Activated CD4-positive, alpha-beta T cell treated with anti-CD3 and anti-CD28 coated beads, Interleukin-2, amount 10 ng/mL, durations not matched to agents 24 days and 14 days (primary cell): ENCODE measurements around the gene TMEM131L. TPM values are rescaled to one million over a fixed set of nuclear protein-coding genes. Genes with fewer than 3 reads are reported as not detected.

ENCODE experiments used
- DNase-seq: peaks from one replicate; pipeline ENCODE4 v3.0.0; 2022
- H3K27ac Mint-ChIP-seq: one replicate; pipeline ENCODE4 v1.8.0; 2022; ENCODE audit warnings: mild to moderate bottlenecking, mixed read lengths
- H3K27me3 Mint-ChIP-seq: one replicate; pipeline ENCODE4 v1.8.0; 2022; ENCODE audit warnings: mixed read lengths
- H3K36me3 Mint-ChIP-seq: one replicate; pipeline ENCODE4 v1.8.0; 2022; ENCODE audit warnings: low read depth, mild to moderate bottlenecking, mixed read lengths
- H3K4me1 Mint-ChIP-seq: one replicate; pipeline ENCODE4 v1.8.0; 2021; ENCODE audit warnings: mixed read lengths
- H3K4me3 Mint-ChIP-seq: one replicate; pipeline ENCODE4 v1.8.0; 2022; ENCODE audit warnings: mild to moderate bottlenecking, moderate library complexity, mixed read lengths
- H3K9me3 Mint-ChIP-seq: one replicate; pipeline ENCODE4 v1.8.0; 2021; ENCODE audit warnings: mixed read lengths
- intact Hi-C: fragments of 100-400 bp; cut with micrococcal nuclease; formaldehyde crosslinking; loops from one replicate; pipeline ENCODE4 v1.15.1; 2023
- total RNA-seq: library from RNA; stranded (reverse); gene quantifications from 2 replicates; pipeline ENCODE4 v1.2.3, GENCODE V29; 2022

Gene TMEM131L
- total RNA-seq, 1 donor from 2014 or later = 40.6 TPM

DNA sequence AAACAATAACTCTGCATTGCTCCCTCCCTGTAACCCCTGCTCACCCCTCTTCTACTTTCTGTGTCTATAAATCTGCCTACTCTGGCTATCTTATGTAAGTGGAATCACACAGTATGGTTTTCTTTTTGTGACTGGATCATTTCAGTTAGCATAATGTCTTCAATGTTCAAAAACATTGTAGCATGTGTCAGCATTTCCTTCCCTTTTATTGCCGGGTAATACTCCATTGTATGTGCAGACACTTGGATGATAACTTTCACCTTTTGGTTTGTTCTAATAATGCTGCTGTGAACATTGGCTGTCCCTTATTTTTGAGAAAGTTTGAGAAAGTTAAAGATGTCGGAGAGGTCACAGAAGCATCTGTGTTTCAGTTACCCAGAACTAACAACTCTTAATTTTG lies 157.3 kb downstream of the TMEM131L start:
- H3K9me3 Mint-ChIP-seq = no peaks in the 10 kb centered on the region
- H3K27me3 Mint-ChIP-seq = no peaks in the 10 kb centered on the region
- H3K4me3 Mint-ChIP-seq = no peak overlapping the region
- H3K4me1 Mint-ChIP-seq = peaks cover 14% of the 10 kb centered on the region
- intact Hi-C loops = no loop called here
- H3K27ac Mint-ChIP-seq = no peak overlapping the region
- no peak for DNase-seq
- H3K36me3 Mint-ChIP-seq = peaks cover 55% of the 10 kb centered on the region

DNA sequence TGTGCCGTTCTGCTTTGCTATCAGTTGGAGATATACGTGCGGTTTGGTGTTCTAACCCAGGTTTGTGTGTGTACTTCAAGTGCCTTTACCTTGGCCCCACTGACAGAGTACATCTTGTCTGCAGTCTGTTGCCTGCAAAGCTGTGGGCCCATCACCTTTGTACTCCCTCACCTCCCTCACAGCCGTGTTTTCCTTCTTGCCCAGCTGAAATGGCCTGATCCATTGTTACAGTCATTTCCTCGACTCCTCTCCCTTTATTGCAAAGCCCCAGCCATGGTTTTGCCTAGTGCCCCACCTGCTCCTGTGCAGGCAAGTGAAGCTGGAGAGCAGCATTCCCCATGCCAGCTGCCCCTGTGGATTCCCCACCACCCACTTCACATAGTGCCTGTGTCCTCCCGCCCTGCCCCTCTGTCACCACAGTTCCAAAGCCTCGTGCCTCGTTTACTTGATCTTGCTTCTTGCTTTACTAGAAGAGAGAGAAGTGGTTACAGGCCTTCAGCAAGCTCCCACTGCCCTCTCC lies 162.7 kb downstream of the TMEM131L start:
- H3K27me3 Mint-ChIP-seq = no peaks in the 10 kb centered on the region
- H3K9me3 Mint-ChIP-seq = no peaks in the 10 kb centered on the region
- DNase-seq = no peak
- H3K36me3 Mint-ChIP-seq = peaks cover 60% of the 10 kb centered on the region
- no peak overlapping the region for H3K4me3 Mint-ChIP-seq
- no peak overlapping the region for H3K27ac Mint-ChIP-seq
- H3K4me1 Mint-ChIP-seq = no peaks in the 10 kb centered on the region
- intact Hi-C loops = no loop called here

DNA sequence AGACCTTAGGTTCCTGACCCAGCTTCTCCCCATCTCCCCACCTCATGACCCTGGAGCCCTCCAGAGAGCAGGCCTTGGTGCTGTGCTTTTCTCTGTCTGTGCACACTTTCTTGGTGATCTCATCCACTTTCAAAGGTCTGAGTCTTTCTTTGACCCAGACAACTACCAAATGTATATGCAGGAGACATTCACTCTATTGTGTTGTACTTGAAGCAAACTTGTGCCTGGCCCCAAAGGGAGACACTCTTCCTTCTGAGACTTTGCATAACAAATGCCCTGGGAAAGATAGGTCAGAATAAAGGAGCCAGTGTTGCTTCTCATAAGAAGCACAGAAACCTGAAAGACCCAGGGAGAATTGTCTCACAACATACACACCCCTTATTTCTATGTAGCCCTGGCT lies 163.6 kb downstream of the TMEM131L start:
- intact Hi-C loops = no loop called here
- peaks cover 63% of the 10 kb centered on the region for H3K36me3 Mint-ChIP-seq
- no peak overlapping the region for H3K4me3 Mint-ChIP-seq
- no peak overlapping the region for H3K27ac Mint-ChIP-seq
- DNase-seq = no peak
- no peaks in the 10 kb centered on the region for H3K4me1 Mint-ChIP-seq
- no peaks in the 10 kb centered on the region for H3K9me3 Mint-ChIP-seq
- no peaks in the 10 kb centered on the region for H3K27me3 Mint-ChIP-seq

DNA sequence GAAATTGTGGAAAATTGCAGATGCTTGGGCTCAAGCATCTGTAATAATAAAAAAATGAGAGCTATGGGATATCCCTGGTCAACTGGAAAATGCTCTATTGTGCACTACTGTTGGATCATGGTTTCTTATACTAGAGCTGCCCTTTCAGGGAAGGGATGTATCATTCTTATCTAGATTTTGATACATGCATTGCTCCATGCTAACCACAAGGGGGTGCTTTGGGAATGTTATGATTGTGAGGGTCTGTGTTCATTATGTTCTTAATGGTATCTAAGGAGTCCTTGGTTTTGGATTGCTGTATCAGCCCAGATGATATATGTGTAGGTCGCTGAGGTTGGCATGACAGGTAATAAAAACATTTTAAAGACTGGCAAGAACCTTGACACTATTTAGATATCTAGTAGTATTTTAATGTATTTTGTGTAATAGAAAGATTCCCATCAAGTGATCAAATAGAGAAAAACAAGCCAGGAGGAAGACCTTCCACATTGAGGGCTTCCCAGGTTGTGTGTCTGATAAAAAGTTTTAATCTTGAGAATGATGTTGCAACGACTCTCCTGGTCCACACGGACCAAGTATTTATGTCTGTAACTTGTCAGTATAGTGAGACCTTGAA lies 168.7 kb downstream of the TMEM131L start:
- peak; percentile 56 for DNase-seq
- Mint-ChIP-seq H3K9me3 (no peaks in the 10 kb centered on the region), H3K27ac (no peak overlapping the region), H3K4me1 (no peaks in the 10 kb centered on the region), H3K27me3 (no peaks in the 10 kb centered on the region), H3K36me3 (peaks cover 56% of the 10 kb centered on the region), H3K4me3 (no peak overlapping the region)
- intact Hi-C loops = loop anchor here (1.0 kb wide), 1 partner anchor 115 kb away; no protein-coding TSS in a partner anchor

DNA sequence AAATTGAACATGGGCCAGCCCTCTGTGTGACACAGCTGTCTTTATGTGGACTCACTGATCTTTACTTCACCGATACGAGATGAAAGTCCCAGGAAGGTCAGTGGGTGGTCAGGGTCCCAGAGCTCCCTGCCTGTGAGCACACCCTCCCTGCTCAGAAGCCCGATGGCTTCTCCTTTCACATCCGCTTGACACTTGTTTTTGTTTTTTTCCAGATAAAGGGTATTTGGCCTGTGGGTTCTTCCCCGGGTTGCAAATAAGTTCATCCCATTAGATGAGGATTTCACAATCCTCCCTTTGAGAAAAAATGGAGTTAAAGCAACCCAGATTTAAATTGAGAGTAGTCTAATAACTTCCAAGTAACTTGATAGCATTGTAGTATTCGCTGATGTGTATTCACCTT lies 169.7 kb downstream of the TMEM131L start:
- H3K27me3 Mint-ChIP-seq = no peaks in the 10 kb centered on the region
- H3K27ac Mint-ChIP-seq = no peak overlapping the region
- no peaks in the 10 kb centered on the region for H3K4me1 Mint-ChIP-seq
- intact Hi-C loops = no loop called here
- peaks cover 47% of the 10 kb centered on the region for H3K36me3 Mint-ChIP-seq
- no peak for DNase-seq
- H3K4me3 Mint-ChIP-seq = no peak overlapping the region
- no peaks in the 10 kb centered on the region for H3K9me3 Mint-ChIP-seq

DNA sequence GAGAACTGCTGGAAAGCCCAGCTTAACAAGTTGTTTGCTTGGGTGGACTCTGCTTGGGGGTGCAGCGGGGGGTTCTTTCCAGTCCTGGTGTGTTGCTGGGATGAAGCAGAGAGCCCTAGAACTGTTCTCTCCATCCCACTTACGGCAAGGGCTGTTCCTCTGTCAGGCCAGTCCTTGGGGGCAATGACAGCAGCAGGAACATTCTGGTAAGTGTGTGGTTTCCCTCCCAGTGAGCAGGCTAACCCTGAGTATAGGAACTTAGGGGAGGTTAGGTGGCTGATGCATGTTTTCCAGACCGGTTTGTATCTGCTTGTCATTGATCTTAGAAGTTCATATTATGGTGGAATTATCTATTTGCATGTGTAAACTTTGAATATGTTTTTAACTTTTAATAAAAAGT lies 171.0 kb downstream of the TMEM131L start:
- Mint-ChIP-seq H3K9me3 (no peaks in the 10 kb centered on the region), H3K36me3 (peaks cover 40% of the 10 kb centered on the region), H3K4me3 (no peak overlapping the region), H3K4me1 (peaks cover 4% of the 10 kb centered on the region), H3K27ac (no peak overlapping the region), H3K27me3 (no peaks in the 10 kb centered on the region)
- intact Hi-C loops = no loop called here
- DNase-seq = no peak

DNA sequence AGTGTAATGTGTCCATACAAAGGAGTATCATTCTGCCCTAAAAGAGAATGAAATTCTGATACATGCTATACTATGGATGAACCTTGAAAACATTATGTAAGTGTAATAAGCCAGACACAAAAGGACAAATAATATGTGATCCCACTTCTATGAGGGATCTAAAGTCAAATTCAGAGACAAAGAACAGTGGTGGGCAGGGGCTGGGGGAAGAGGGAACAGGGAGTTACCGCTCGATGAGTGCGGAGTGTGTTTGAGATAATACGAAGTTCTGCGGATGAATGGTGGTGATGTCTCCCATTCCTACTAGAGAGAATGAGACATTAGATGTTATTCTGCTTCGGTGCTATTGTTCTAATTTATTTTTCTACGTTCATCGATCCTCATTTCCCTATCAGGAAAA lies 171.9 kb downstream of the TMEM131L start:
- Mint-ChIP-seq H3K27me3 (no peaks in the 10 kb centered on the region), H3K4me3 (no peak overlapping the region), H3K9me3 (no peaks in the 10 kb centered on the region), H3K36me3 (peaks cover 36% of the 10 kb centered on the region), H3K4me1 (peaks cover 4% of the 10 kb centered on the region), H3K27ac (no peak overlapping the region)
- no peak for DNase-seq
- intact Hi-C loops = no loop called here

DNA sequence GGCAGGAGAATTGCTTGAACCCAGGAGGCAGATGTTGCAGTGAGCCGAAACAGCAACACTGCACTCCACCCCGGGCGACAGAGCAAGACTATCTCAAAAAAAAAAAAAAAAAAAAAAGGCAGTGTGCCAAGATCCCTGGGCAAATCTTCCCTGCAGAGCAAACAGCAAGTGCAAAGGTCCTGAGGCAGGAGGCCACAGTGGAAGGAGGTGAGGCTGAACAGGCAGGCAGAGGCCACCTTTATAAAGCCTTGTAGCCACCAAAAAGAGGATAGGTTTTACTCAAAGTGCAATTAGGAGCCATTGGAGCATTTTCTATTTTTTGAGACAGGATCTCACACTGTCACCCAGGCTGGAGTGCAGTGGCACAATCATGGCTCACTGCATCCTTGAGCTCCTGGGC lies 172.8 kb downstream of the TMEM131L start:
- H3K27me3 Mint-ChIP-seq = no peaks in the 10 kb centered on the region

DNA sequence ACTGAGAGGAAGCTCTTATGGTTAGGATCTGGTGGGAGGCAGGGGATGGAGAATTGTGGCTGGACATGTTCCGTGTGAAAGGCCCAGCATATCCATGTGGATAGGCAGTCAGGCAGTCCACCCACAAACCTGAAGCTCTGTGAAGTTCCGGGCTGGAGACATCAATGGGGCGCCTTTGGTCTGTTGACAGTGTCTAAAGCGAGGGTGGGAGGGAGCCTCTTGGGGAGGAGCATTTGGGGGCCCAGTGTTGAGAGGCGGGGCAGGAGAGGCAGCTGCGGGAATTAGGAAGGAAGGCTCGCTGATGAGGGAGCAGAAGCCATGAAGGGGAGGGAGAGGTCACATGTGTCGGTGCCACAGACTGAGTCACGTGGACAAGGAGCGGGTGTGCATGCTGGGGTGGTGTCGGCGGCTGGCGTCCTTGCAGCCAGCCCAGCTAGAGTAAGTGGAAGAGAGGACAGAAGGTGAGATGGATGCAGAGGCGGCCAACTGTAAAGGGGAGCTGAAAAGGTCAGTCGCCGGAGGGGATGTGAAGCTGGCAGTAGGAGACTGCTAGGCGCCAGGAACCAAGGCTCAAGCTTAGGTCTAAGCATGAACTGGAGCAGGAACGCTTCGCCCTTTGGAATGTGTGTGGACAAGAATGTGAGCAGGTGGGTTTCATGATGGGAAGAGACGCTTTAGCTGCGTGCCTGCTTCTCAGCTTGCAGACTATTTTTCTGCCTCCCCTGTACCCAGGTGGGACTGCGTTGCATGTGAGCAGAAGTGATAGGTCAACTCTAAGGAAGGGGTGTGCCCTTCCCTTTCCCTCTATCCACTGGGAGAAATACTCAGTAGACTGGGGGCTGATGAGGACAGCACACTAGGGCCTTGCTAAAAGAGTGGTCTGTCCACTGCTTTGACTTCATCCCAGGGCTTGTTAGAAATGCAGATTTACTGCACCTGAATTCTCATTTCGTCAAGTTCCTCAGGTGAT lies 174.0 kb downstream of the TMEM131L start:
- Mint-ChIP-seq H3K9me3 (no peaks in the 10 kb centered on the region), H3K27me3 (no peaks in the 10 kb centered on the region), H3K4me3 (no peak overlapping the region), H3K36me3 (peaks cover 25% of the 10 kb centered on the region), H3K4me1 (peaks cover 8% of the 10 kb centered on the region), H3K27ac (no peak overlapping the region)
- no peak for DNase-seq
- intact Hi-C loops = no loop called here

More for the DNA sequence above, 172.8 kb downstream of the TMEM131L start:
- intact Hi-C loops = no loop called here
- no peak overlapping the region for H3K4me3 Mint-ChIP-seq
- no peaks in the 10 kb centered on the region for H3K9me3 Mint-ChIP-seq
- no peak overlapping the region for H3K27ac Mint-ChIP-seq
- DNase-seq = no peak
- peaks cover 31% of the 10 kb centered on the region for H3K36me3 Mint-ChIP-seq
- H3K4me1 Mint-ChIP-seq = peaks cover 7% of the 10 kb centered on the region

DNA sequence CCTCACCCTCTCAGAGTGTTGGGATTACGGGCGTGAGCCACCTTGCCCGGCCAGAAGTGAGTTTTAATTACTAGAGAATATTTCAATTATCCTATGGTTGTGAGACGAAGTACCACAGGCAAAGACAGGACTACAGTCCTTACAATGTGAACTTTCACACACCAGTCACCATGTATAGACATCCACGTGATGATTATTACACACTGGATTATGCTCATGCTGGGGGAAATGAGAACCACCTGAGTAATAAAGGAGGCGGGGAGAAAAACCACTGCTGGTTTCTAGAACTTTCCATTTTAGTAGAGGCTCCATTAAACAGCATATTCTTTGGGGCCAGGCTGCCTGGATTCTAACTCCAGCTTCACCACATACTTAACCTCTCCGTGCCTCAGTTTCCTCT lies 175.4 kb downstream of the TMEM131L start:
- no peaks in the 10 kb centered on the region for H3K9me3 Mint-ChIP-seq
- H3K36me3 Mint-ChIP-seq = peaks cover 13% of the 10 kb centered on the region
- H3K27me3 Mint-ChIP-seq = no peaks in the 10 kb centered on the region
- no peak overlapping the region for H3K27ac Mint-ChIP-seq
- no peak for DNase-seq
- peaks cover 8% of the 10 kb centered on the region for H3K4me1 Mint-ChIP-seq
- intact Hi-C loops = no loop called here
- H3K4me3 Mint-ChIP-seq = no peak overlapping the region

DNA sequence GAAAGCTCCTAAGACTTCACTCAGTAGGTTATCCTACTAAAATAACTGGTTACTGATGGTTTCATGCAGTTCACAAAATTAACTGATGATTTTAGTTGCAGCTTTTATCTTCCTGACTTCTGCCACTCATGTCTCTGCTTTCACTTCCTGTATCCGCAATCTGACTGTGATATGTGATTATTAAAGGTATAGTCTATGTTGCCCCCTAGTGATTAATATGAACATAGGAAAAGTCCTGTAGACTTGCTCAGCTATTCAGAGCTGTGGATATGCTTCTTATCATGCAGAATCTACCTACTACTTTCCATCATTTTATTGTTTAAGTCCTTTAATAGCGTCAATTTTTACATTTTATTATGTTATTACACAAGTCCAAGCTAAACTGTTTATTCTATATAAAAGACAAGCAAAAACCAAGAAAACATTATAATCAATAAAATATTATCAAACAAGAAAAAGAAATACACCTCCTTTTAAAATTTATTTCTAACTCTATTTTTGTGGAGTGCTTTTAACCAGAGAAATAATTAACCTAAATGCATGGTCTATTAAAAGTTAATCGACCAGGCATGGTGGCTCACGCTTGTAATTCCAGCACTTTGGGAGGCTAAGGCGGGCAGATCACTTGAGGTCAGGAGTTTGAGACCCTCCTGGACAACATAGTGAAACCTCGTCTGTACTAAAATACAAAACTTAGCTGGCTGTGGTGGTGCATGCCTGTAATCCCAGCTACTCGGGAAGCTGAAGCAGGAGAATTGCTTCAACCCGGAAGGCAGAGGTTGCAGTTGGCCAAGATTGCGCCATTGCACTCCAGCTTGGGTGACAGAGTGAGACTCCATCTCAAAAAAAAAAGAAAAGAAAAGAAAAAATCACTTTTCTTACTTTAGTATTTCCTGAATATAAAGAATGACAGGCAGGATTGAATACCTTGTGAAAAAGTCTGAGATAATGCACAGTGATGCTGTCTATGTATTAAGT lies 177.5 kb downstream of the TMEM131L start:
- Mint-ChIP-seq H3K9me3 (no peaks in the 10 kb centered on the region), H3K4me3 (no peak overlapping the region), H3K27me3 (no peaks in the 10 kb centered on the region), H3K27ac (no peak overlapping the region), H3K4me1 (peaks cover 19% of the 10 kb centered on the region), H3K36me3 (peaks cover 2% of the 10 kb centered on the region)
- intact Hi-C loops = loop anchor here (1.0 to 2.0 kb wide), 5 partner anchors 8 to 500 kb away; partner anchors contain the start of gene MND1
- no peak for DNase-seq

DNA sequence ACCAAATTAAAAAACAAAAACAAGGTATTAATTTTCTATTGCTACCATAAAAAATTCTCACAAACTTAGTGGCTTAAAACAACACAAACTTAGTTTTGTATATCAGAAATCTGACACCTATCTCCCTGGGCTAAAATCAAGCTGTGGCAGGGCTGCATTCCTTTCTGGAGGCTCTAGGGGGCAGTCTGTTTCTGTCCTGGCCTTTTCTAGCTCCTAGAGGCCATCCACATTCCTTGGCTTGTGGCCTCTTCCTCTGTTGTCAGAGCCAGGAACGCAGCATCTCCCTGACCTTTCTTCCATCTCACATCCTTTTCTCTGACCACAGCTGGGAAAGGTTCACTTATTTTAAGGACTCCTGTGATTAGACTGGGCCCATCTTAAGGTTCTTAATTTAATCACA lies 179.0 kb downstream of the TMEM131L start:
- Mint-ChIP-seq H3K36me3 (peaks cover 2% of the 10 kb centered on the region), H3K4me1 (peaks cover 24% of the 10 kb centered on the region), H3K4me3 (no peak overlapping the region), H3K27ac (no peak overlapping the region), H3K9me3 (no peaks in the 10 kb centered on the region), H3K27me3 (no peaks in the 10 kb centered on the region)
- intact Hi-C loops = loop anchor here (2.0 kb wide), 1 partner anchor 106 kb away; no protein-coding TSS in a partner anchor
- peak; percentile 57 for DNase-seq

DNA sequence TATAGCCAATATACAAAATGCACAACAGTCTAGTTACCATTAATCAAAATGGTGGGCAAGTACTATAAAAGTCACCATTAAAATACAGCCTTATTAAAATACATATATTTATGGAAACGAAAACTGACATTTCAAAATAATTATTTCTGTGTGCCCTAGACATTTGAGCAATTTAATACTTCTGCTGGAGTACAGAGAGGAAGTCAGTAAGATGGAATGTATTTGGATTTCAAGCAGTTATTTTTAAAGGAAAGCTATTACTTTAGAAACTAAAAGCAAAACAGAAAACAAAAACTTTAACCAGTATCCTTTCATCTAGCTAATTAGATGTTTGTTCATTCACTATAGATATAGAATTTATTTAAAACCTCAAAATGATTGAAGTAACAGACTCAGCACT lies 180.1 kb downstream of the TMEM131L start:
- Mint-ChIP-seq H3K27me3 (no peaks in the 10 kb centered on the region), H3K27ac (no peak overlapping the region), H3K36me3 (peaks cover 2% of the 10 kb centered on the region), H3K4me1 (peaks cover 30% of the 10 kb centered on the region), H3K9me3 (no peaks in the 10 kb centered on the region), H3K4me3 (no peak overlapping the region)
- DNase-seq = no peak
- intact Hi-C loops = no loop called here
